NCI-H1436 treated with DMSO at 0.1 percent for 48 hours (cell line): Measurements from ENCODE around the gene FREM2.

Experiments
- DNase-seq: peaks from one replicate; lab custom pipeline; 2025; lab: John Stamatoyannopoulos, UW

The FREM2 gene

GRCh38 chr13:38758277-38758676, 71.4 kb downstream of the FREM2 start:
- DNase-seq: no peak

- DNase-seq: no peak
Observed at GRCh38 chr13:38759390-38759789, 72.5 kb downstream of the FREM2 start.

GRCh38 chr13:38763446-38764381, 76.8 kb downstream of the FREM2 start:
- no peak for DNase-seq

- no peak for DNase-seq
Observed at GRCh38 chr13:38766799-38767198, 79.9 kb downstream of the FREM2 start.

GRCh38 chr13:38767506-38768265, 80.8 kb downstream of the FREM2 start:
- DNase-seq: no peak

- DNase-seq: no peak
Observed at GRCh38 chr13:38769526-38769925, 82.6 kb downstream of the FREM2 start.

- DNase-seq: no peak
Observed at GRCh38 chr13:38775085-38775484, 88.2 kb downstream of the FREM2 start.

- no peak for DNase-seq
Observed at GRCh38 chr13:38777347-38778119, 90.7 kb downstream of the FREM2 start.

- DNase-seq: no peak
Observed at GRCh38 chr13:38781539-38781938, 94.7 kb downstream of the FREM2 start.

- DNase-seq: no peak
Observed at GRCh38 chr13:38784036-38784880, 97.4 kb downstream of the FREM2 start.

GRCh38 chr13:38785042-38785441, 98.2 kb downstream of the FREM2 start:
- no peak for DNase-seq

GRCh38 chr13:38785490-38785889, 98.6 kb downstream of the FREM2 start:
- no peak for DNase-seq

GRCh38 chr13:38787550-38787949, 100.7 kb downstream of the FREM2 start:
- DNase-seq: no peak

- DNase-seq: no peak
Observed at GRCh38 chr13:38796890-38797289, 110.0 kb downstream of the FREM2 start.

- no peak for DNase-seq
Observed at GRCh38 chr13:38803531-38803930, 116.7 kb downstream of the FREM2 start.

- no peak for DNase-seq
Observed at GRCh38 chr13:38804061-38804460, 117.2 kb downstream of the FREM2 start.

- no peak for DNase-seq
Observed at GRCh38 chr13:38804536-38804935, 117.7 kb downstream of the FREM2 start.

- DNase-seq: no peak
Observed at GRCh38 chr13:38814331-38814730, 127.5 kb downstream of the FREM2 start.

- no peak for DNase-seq
Observed at GRCh38 chr13:38819053-38819452, 132.2 kb downstream of the FREM2 start.

- no peak for DNase-seq
Observed at GRCh38 chr13:38819596-38819995, 132.7 kb downstream of the FREM2 start.

- DNase-seq: no peak
Observed at GRCh38 chr13:38821770-38822551, 135.1 kb downstream of the FREM2 start.
